ENCODE measurements around the gene OSMR. TPM values are rescaled to one million over a fixed set of nuclear protein-coding genes. Genes with fewer than 3 reads are reported as not detected.

OSMR gene
- total and polyA plus RNA-seq, 2 donors (not counting 1 experiment from before 2014, with no cell fraction given): not detected

DNA sequence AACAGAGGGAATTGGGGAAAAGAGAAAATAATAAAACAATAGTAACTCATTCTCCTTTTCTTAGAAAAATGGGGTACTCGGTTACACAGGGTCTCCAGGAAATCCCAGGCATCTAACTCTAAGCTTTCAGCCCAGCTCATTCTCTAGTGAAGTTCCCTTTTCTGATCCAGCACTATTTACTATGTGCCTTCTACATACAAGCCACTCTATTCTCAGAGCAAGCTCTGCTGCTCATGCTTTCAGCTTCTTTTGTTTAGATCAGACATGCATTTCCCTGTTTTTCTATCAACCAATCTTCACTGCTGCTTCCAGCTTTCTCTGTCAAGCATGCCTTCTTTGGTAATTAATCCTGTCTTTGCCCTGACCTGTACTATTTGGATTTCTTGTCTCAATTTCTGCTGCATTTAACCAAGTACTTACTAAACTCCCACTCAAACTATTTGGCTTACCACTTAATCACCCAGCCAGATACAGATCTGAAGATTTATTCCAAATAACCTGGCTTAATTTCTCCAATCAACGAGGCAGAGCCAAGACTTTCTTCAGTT lies 25.3 kb downstream of the OSMR start:
- CTCF ChIA-PET: no interaction called here
- Histone ChIP-seq H4K20me1 (ENCODE audit: control insufficient read depth, insufficient read depth, low read length, poor library complexity, severe bottlenecking) (no peaks in the 10 kb centered on the region), H2AFZ (ENCODE audit: insufficient read depth, low read depth, low read length, poor library complexity, severe bottlenecking) (no peak overlapping the region), H3K9ac (ENCODE audit: low read length) (no peak overlapping the region), H3K27me3 (replicated peaks in 1 of 4; ENCODE audit: control extremely low read depth in 1 of 4, control insufficient read depth in 3 of 4, insufficient read depth in 4 of 4, low read length in 3 of 4) (peaks cover 0 to 8% (median 2%) of the 10 kb centered on the region in 4 experiments), H3K4me2 (replicated peaks; ENCODE audit: low read depth, low read length, poor library complexity, severe bottlenecking) (no peak overlapping the region), H3K4me3 (ENCODE audit: control extremely low read depth in 1 of 5, extremely low read depth in 1 of 5, insufficient read depth in 1 of 5, low read depth in 2 of 5, low read length in 4 of 5) (no peak overlapping the region), H3K4me1 (ENCODE audit: control insufficient read depth in 2 of 2, insufficient read depth in 2 of 2, low read length in 2 of 2) (no peaks in the 10 kb centered on the region), H3K79me2 (ENCODE audit: control insufficient read depth, insufficient read depth, low read length) (no peaks in the 10 kb centered on the region), H3K36me3 (replicated peaks in 1 of 2; ENCODE audit: control extremely low read depth in 1 of 2, control insufficient read depth in 1 of 2, extremely low read depth in 1 of 2, insufficient read depth in 2 of 2, low read length in 1 of 2) (no peaks in the 10 kb centered on the region), H3K9me3 (ENCODE audit: control extremely low read depth in 1 of 3, control insufficient read depth in 2 of 3, insufficient read depth in 1 of 3, low read length in 2 of 3) (peaks cover 0 to 6% (median 0%) of the 10 kb centered on the region in 3 donors), H3K27ac (ENCODE audit: low read length in 2 of 2) (no peak overlapping the region)
- Mint-ChIP-seq H3K27ac (no peak overlapping the region), H3K27me3 (peaks cover 30% of the 10 kb centered on the region), H3K4me3 (no peak overlapping the region), H3K4me1 (no peaks in the 10 kb centered on the region), H3K9me3 (ENCODE audit: insufficient read depth) (no peaks in the 10 kb centered on the region)
- TF ChIP-seq CTCF (IDR thresholded peaks at IDR 0.05) (no peak), EZH2 (IDR thresholded peaks at IDR 0.05; ENCODE audit: borderline replicate concordance, insufficient read depth, low read depth, low read length, poor library complexity, severe bottlenecking) (no peak)
- ATAC-seq (ENCODE audit: low read depth) (no peak), DNase-seq (no peak)
- intact Hi-C loops (cut with micrococcal nuclease): no loop called here
- 0% methylated on average over 1 of the region's 2 CpGs for WGBS (ENCODE audit: insufficient coverage)
- POLR2A ChIA-PET: no interaction called here

DNA sequence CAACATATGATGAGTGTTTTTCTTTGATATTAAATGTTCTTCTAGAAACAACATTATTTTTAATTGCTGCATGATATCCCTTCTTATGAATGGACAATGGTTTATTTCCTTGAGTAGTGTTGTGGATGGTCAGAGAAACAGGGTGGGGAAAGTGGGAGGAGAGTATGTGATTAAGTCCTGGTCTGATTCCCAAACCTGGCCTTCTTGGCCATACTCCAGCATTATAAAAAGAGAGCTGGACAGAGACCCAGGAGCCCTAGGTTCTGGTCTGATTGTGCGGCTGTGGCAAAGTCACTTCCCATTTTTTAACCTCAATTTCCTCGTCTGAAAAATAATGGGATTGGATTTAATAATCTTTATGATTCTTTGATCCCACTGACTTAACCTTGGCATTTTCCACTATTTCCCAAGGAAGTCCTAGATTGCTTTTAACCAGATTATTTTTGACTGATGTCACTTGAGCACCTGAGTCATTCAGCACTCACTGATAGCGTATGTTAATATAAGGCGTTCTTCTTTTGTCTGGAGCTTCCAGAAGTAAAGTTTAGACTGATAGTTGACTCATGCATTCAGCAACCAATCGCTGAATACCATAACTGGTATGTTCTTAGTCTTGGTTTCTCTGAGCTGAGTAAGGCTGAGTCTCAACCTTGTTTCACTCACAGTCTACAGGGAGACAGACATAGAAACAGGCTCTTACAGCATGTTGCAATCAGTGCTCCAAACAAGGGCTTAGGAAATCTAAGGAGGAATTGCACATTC lies 26.2 kb downstream of the OSMR start:
- ATAC-seq (ENCODE audit: low read depth) (no peak), DNase-seq (no peak)
- peaks cover 36% of the 10 kb centered on the region for H3K27me3 Mint-ChIP-seq
- WGBS (ENCODE audit: insufficient coverage): 73% methylated on average over 3 of the region's 5 CpGs
- no peaks in the 10 kb centered on the region for H4K20me1 ChIP-seq (ENCODE audit: control insufficient read depth, insufficient read depth, low read length, poor library complexity, severe bottlenecking)
- no peaks in the 10 kb centered on the region for H3K36me3 ChIP-seq (replicated peaks in 1 of 2; ENCODE audit: control extremely low read depth in 1 of 2, control insufficient read depth in 1 of 2, extremely low read depth in 1 of 2, insufficient read depth in 2 of 2, low read length in 1 of 2)
- no peaks in the 10 kb centered on the region for H3K4me1 ChIP-seq (ENCODE audit: control insufficient read depth in 2 of 2, insufficient read depth in 2 of 2, low read length in 2 of 2)
- no peak overlapping the region for H3K9ac ChIP-seq (ENCODE audit: low read length)
- H3K9me3 Mint-ChIP-seq (ENCODE audit: insufficient read depth): no peaks in the 10 kb centered on the region
- ChIA-PET POLR2A (no interaction called here), CTCF (no interaction called here)
- H3K27ac ChIP-seq (ENCODE audit: low read length in 2 of 2): no peak overlapping the region
- no peak overlapping the region for H3K4me3 ChIP-seq (ENCODE audit: control extremely low read depth in 1 of 5, extremely low read depth in 1 of 5, insufficient read depth in 1 of 5, low read depth in 2 of 5, low read length in 4 of 5)
- H3K9me3 ChIP-seq (ENCODE audit: control extremely low read depth in 1 of 3, control insufficient read depth in 2 of 3, insufficient read depth in 1 of 3, low read length in 2 of 3): no peaks in the 10 kb centered on the region
- peaks cover 0 to 8% (median 2%) of the 10 kb centered on the region in 4 experiments for H3K27me3 ChIP-seq (replicated peaks in 1 of 4; ENCODE audit: control extremely low read depth in 1 of 4, control insufficient read depth in 3 of 4, insufficient read depth in 4 of 4, low read length in 3 of 4)
- no peak overlapping the region for H3K4me2 ChIP-seq (replicated peaks; ENCODE audit: low read depth, low read length, poor library complexity, severe bottlenecking)
- H3K27ac Mint-ChIP-seq: no peak overlapping the region
- H2AFZ ChIP-seq (ENCODE audit: insufficient read depth, low read depth, low read length, poor library complexity, severe bottlenecking): no peak overlapping the region
- H3K4me1 Mint-ChIP-seq: no peaks in the 10 kb centered on the region
- intact Hi-C loops (cut with micrococcal nuclease): no loop called here
- no peaks in the 10 kb centered on the region for H3K79me2 ChIP-seq (ENCODE audit: control insufficient read depth, insufficient read depth, low read length)
- H3K4me3 Mint-ChIP-seq: no peak overlapping the region
- TF ChIP-seq EZH2 (IDR thresholded peaks at IDR 0.05; ENCODE audit: borderline replicate concordance, insufficient read depth, low read depth, low read length, poor library complexity, severe bottlenecking) (no peak), CTCF (IDR thresholded peaks at IDR 0.05) (no peak)
